ENCODE measurements around the gene LPAR2. TPM values are rescaled to one million over a fixed set of nuclear protein-coding genes. Genes with fewer than 3 reads are reported as not detected.

LPAR2 gene
- polyA plus RNA-seq, 1 donor from 2014 or later: 77.1 TPM

DNA sequence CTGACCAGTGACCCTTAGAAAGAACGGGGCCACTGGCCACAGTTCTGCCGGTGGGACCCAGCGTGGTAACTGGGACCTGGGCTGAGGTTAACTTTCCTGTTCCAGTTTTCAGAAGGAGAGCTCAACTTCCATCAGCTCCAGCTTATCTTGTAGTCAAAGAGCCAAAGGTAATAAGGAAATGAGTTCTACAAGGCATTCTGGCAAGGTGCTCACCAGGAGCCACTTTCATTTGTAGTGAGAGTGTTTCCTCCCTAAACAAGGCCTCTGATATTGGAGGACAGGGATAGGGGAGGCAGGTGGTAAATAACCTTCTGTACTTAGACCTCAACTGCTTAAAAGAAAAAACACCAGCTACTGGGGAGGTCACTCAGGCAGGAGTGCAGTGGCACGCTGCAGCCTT, 47.6 kb downstream of the LPAR2 start:
- H2AFZ ChIP-seq (ENCODE audit: low read depth, low read length): no peak overlapping the region

DNA sequence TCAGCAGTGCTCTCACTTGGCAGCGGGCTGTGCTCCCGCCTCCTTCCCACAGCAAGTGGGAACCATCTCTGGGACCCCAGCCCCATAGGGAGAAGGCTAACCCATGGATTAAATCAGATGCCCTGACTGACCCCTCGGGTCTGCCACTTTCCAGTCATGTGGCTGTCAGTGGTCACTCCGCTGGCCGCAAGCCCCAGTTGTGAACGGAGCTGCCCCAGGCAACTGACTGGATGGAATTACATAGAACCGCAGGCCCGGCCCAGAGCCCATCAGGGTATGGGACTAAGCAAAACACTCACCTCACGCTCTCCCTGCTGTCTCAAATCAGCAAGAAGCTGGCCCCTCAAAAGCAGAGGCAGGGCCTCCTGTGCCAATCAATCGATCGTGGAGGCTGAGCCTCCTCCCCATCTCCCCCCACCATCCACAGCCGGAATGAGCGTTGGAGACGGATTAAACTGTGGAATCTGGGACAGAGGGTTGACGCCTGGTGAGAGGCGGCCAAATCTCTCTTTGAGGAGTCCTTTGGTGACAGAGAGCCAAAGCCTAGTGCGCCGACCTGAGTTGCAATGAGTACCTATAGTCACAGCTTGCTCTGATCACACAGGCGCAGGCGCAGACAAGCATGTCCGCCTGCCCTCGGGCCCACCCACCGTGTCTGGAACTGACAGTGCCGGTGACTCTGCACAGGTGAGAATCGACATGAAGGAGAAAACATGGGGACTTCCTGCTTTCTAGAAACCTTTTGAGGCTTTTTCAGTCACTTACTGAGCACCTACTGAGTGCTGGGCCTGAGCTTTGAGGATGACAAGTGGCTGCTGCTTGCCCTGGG, 48.3 kb downstream of the LPAR2 start:
- H3F3A ChIP-seq (ENCODE audit: insufficient read depth, low read length, poor library complexity, severe bottlenecking): no peaks in the 10 kb centered on the region

More for the DNA sequence above, 47.6 kb downstream of the LPAR2 start:
- Histone ChIP-seq H3K27me3 (ENCODE audit: insufficient read depth, low read depth, low read length) (no peaks in the 10 kb centered on the region), H3K4me3 (ENCODE audit: low read length) (no peak overlapping the region), H3K9ac (ENCODE audit: low read length) (no peak overlapping the region), H3K79me2 (replicated peaks; ENCODE audit: insufficient read depth, low read length) (no peaks in the 10 kb centered on the region), H3K36me3 (ENCODE audit: insufficient read depth, low read length) (no peaks in the 10 kb centered on the region), H3K9me3 (ENCODE audit: low read length) (no peaks in the 10 kb centered on the region), H4K20me1 (ENCODE audit: insufficient read depth) (no peaks in the 10 kb centered on the region), H3K9me2 (ENCODE audit: insufficient read depth, low read length) (no peaks in the 10 kb centered on the region), H3F3A (ENCODE audit: insufficient read depth, low read length, poor library complexity, severe bottlenecking) (no peaks in the 10 kb centered on the region), H3K27ac (ENCODE audit: low read length) (no peak overlapping the region), H3K4me2 (ENCODE audit: low read length) (no peak overlapping the region)
- TF ChIP-seq RAD21 (conservative IDR thresholded peaks at IDR 0.05) (no peak), EZH2 (IDR thresholded peaks at IDR 0.05; ENCODE audit: borderline replicate concordance, insufficient read depth, low read length, poor library complexity, severe bottlenecking) (no peak), POLR2AphosphoS5 (IDR thresholded peaks at IDR 0.05) (no peak), TAF1 (IDR thresholded peaks at IDR 0.05; ENCODE audit: low read depth) (no peak), MXI1 (conservative IDR thresholded peaks at IDR 0.05; ENCODE audit: poor library complexity, severe bottlenecking) (no peak)
- TF ChIP-seq, protein P1, sequence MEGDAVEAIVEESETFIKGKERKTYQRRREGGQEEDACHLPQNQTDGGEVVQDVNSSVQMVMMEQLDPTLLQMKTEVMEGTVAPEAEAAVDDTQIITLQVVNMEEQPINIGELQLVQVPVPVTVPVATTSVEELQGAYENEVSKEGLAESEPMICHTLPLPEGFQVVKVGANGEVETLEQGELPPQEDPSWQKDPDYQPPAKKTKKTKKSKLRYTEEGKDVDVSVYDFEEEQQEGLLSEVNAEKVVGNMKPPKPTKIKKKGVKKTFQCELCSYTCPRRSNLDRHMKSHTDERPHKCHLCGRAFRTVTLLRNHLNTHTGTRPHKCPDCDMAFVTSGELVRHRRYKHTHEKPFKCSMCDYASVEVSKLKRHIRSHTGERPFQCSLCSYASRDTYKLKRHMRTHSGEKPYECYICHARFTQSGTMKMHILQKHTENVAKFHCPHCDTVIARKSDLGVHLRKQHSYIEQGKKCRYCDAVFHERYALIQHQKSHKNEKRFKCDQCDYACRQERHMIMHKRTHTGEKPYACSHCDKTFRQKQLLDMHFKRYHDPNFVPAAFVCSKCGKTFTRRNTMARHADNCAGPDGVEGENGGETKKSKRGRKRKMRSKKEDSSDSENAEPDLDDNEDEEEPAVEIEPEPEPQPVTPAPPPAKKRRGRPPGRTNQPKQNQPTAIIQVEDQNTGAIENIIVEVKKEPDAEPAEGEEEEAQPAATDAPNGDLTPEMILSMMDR (IDR thresholded peaks at IDR 0.05; ENCODE audit: poor library complexity, severe bottlenecking): no peak
- TF ChIP-seq, protein P2, sequence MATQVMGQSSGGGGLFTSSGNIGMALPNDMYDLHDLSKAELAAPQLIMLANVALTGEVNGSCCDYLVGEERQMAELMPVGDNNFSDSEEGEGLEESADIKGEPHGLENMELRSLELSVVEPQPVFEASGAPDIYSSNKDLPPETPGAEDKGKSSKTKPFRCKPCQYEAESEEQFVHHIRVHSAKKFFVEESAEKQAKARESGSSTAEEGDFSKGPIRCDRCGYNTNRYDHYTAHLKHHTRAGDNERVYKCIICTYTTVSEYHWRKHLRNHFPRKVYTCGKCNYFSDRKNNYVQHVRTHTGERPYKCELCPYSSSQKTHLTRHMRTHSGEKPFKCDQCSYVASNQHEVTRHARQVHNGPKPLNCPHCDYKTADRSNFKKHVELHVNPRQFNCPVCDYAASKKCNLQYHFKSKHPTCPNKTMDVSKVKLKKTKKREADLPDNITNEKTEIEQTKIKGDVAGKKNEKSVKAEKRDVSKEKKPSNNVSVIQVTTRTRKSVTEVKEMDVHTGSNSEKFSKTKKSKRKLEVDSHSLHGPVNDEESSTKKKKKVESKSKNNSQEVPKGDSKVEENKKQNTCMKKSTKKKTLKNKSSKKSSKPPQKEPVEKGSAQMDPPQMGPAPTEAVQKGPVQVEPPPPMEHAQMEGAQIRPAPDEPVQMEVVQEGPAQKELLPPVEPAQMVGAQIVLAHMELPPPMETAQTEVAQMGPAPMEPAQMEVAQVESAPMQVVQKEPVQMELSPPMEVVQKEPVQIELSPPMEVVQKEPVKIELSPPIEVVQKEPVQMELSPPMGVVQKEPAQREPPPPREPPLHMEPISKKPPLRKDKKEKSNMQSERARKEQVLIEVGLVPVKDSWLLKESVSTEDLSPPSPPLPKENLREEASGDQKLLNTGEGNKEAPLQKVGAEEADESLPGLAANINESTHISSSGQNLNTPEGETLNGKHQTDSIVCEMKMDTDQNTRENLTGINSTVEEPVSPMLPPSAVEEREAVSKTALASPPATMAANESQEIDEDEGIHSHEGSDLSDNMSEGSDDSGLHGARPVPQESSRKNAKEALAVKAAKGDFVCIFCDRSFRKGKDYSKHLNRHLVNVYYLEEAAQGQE (IDR thresholded peaks at IDR 0.05; ENCODE audit: borderline replicate concordance): no peak

More for the DNA sequence above, 48.3 kb downstream of the LPAR2 start:
- no peaks in the 10 kb centered on the region for H4K20me1 ChIP-seq (ENCODE audit: insufficient read depth)
- no peaks in the 10 kb centered on the region for H3K9me2 ChIP-seq (ENCODE audit: insufficient read depth, low read length)
- no peaks in the 10 kb centered on the region for H3K79me2 ChIP-seq (replicated peaks; ENCODE audit: insufficient read depth, low read length)
- H3K9ac ChIP-seq (ENCODE audit: low read length): no peak overlapping the region
- no peak overlapping the region for H2AFZ ChIP-seq (ENCODE audit: low read depth, low read length)
- no peak overlapping the region for H3K4me3 ChIP-seq (ENCODE audit: low read length)
- H3K4me2 ChIP-seq (ENCODE audit: low read length): no peak overlapping the region
- H3K36me3 ChIP-seq (ENCODE audit: insufficient read depth, low read length): no peaks in the 10 kb centered on the region
- no peaks in the 10 kb centered on the region for H3K9me3 ChIP-seq (ENCODE audit: low read length)
- H3K27ac ChIP-seq (ENCODE audit: low read length): no peak overlapping the region
- TF ChIP-seq TAF1 (IDR thresholded peaks at IDR 0.05; ENCODE audit: low read depth): no peak
- no peak for TF ChIP-seq SMC3 (conservative IDR thresholded peaks at IDR 0.05; ENCODE audit: poor library complexity)
- TF ChIP-seq, protein P1 (IDR thresholded peaks at IDR 0.05; ENCODE audit: poor library complexity, severe bottlenecking): no peak
- TF ChIP-seq EZH2 (IDR thresholded peaks at IDR 0.05; ENCODE audit: borderline replicate concordance, insufficient read depth, low read length, poor library complexity, severe bottlenecking): no peak
- no peak for TF ChIP-seq POLR2AphosphoS5 (IDR thresholded peaks at IDR 0.05)
- no peak for TF ChIP-seq MXI1 (conservative IDR thresholded peaks at IDR 0.05; ENCODE audit: poor library complexity, severe bottlenecking)
- TF ChIP-seq RAD21 (conservative IDR thresholded peaks at IDR 0.05): no peak
- TF ChIP-seq, protein P2 (IDR thresholded peaks at IDR 0.05; ENCODE audit: borderline replicate concordance): no peak
- no peak for TF ChIP-seq EP300 (conservative IDR thresholded peaks at IDR 0.05; ENCODE audit: poor library complexity, severe bottlenecking)
- no peaks in the 10 kb centered on the region for H3K27me3 ChIP-seq (ENCODE audit: insufficient read depth, low read depth, low read length)
